Astrocyte of the spinal cord (primary cell): ENCODE results near the gene R3HCC1L.

Experiments
- DNase-seq: peaks from one replicate; pipeline ENCODE4 v3.0.0; 2011; ENCODE audit warnings: low read depth, low spot score
- H3K4me3 ChIP-seq: 2 replicates; pipeline ENCODE4 v1.5.1; 2011; ENCODE audit warnings: low read depth, mild to moderate bottlenecking, low read length, moderate library complexity
- CTCF ChIP-seq: IDR thresholded peaks from 2 replicates; pipeline ENCODE4 v1.5.1; 2012; ENCODE audit warnings: low read depth, mild to moderate bottlenecking, low read length, inconsistent platforms
- in situ Hi-C: cut with HindIII; loops from 2 replicates; pipeline ENCODE4 v1.10.0; 2017; ENCODE audit warnings: low sequenced_read_pairs

Gene R3HCC1L

GRCh38 chr10:98246911-98247805 lies 112.7 kb downstream of the R3HCC1L start:
- DNase-seq, result peak; percentile 84

GRCh38 chr10:98248018-98248417 lies 113.6 kb downstream of the R3HCC1L start:
- TF ChIP-seq CTCF, result no peak
- no peak overlapping the region for H3K4me3 ChIP-seq
- no peak for DNase-seq
- in situ Hi-C loops, result no loop called here

More at GRCh38 chr10:98246911-98247805, 112.7 kb downstream of the R3HCC1L start:
- H3K4me3 ChIP-seq, result no peak overlapping the region
- TF ChIP-seq CTCF, result no peak
- in situ Hi-C loops, result no loop called here

DNA sequence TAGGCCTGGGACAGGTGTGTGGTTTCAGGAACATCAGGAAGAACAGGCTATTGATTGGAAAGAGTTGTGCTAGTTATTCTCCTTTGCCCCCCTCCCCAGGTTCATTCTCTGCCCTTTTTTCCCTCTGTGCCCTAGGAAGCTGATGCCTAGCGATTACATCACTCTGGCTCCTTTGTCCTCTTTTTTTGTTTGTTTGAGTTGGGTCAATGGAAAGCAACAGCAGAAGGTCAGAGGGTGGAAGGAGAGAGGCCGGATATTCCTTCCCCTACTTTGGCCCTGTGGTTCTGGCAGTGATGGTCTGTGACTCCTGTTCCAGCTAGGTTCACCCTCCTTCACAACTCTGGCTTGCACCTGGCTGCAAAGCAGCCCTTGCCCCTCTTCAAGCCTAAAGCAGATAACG lies 114.7 kb downstream of the R3HCC1L start:
- no peak overlapping the region for H3K4me3 ChIP-seq
- in situ Hi-C loops, result no loop called here
- TF ChIP-seq CTCF, result no peak

GRCh38 chr10:98251399-98251798 lies 116.9 kb downstream of the R3HCC1L start:
- in situ Hi-C loops, result no loop called here
- no peak for TF ChIP-seq CTCF
- no peak overlapping the region for H3K4me3 ChIP-seq
- DNase-seq, result no peak

More for the DNA sequence above, 114.7 kb downstream of the R3HCC1L start:
- no peak for DNase-seq

GRCh38 chr10:98252464-98252863 lies 118.0 kb downstream of the R3HCC1L start:
- no peak overlapping the region for H3K4me3 ChIP-seq
- in situ Hi-C loops, result no loop called here
- no peak for TF ChIP-seq CTCF
- DNase-seq, result no peak

GRCh38 chr10:98253499-98253898 lies 119.0 kb downstream of the R3HCC1L start:
- in situ Hi-C loops, result no loop called here
- TF ChIP-seq CTCF, result no peak
- H3K4me3 ChIP-seq, result no peak overlapping the region
- DNase-seq, result no peak
